Stimulated activated CD4-positive, alpha-beta T cell treated with anti-CD3 and anti-CD28 coated beads, TNF-alpha, amount 100 ng/mL, for 24 hours (primary cell): ENCODE data around the gene SP6.

Experiments used
- DNase-seq, 3 experiments: peaks; one replicate each; pipeline ENCODE4 v3.0.0-alpha.2; 2020; ENCODE audit warnings: low read depth in 3 of 3

The SP6 gene

DNA sequence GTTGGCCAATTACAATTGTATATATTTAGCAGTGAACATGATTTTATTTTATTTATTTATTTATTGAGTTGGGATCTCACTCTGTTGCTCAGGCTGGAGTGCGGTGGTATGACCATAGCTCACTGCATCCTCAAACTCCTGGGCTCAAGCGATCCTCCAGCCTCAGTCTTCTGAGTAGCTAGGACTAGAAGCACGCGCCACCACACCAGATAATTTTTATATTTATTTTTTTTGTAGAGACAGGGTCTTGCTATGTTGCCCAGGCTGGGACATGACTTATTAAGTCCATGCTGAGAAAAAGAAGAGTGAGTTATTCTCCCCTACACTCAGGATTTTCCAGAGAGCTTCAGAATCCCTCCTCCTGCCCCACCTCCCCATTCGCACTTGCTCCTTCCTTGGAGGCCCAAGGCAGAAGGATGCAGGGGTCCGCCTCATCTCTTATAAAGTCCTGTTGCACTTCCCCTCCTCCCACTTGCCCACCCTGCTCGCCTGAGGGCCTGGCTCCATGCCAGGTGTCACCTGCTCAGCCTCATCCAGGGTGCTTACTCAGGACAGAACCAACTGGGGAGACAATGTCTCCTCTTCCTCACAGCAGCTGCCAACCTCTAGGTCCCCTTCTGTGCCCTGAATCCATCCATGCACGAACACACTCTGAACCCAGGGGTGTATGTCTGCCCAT is 29.0 kb upstream of the SP6 start:
- no peak for DNase-seq

DNA sequence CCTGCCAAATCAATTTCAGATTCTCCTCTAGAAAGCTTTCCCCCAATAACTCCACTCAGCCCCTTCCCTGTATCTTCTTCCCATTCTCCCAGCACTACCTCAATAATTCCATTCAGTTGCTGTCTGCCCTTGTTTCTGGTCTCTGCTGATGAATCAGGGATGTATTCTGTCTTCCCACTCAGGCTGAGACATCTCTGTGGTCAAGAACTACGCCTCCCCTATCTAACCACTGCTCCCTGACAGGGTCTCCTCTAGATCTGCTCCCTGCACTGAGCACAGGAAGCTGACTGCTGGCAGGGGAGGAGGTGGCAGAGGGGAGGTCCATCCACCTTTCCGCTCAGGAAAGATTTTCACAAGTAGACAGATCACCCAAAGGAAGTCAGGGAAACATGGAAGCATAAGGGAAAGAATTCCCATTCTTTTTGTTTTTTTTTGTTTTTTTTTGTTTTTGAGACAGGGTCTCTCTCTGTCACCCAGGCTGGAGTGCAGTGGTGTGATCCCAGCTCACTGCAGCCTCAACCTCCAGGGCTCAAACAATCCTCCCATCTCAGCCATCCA is 28.1 kb upstream of the SP6 start:
- DNase-seq = no peak

DNA sequence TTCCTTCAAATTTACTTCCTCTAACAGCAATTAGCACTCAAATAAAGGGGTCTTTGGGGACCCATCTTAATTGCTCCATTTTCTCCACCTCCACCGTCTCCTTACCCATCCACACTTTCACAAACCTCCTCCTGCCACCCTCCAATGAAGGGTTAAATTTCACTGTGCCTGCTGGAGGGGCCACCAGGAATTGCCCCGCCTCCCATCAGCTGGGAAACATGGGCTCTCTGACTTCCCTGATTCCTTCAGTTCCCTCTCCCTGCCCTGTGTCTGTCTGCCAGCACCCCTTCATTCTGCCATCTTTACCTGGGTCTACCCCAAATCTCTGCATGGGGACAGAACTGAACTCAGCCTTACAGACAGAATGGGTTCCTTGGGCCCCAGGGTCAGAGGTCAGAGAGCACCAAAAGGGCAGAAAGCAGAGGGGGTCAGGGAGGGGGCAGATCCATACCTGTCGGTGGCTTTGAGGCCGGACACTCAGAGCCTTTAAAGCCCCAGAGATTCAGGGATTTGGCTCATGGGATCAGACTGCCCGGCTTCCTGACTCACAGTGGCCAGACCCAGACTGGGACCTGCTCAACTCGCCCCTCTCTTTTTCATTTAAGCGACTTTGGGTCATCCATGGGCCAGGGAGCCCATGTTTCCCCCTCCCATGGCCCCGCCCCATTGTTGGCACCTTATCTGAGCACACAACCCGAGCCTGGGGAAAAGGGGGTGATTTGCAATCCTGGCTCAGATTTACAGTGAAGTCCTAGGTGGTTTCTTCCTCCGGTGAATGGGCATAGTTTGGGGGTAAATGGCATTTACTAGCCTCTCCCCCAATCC is 27.5 kb upstream of the SP6 start:
- no peak for DNase-seq

DNA sequence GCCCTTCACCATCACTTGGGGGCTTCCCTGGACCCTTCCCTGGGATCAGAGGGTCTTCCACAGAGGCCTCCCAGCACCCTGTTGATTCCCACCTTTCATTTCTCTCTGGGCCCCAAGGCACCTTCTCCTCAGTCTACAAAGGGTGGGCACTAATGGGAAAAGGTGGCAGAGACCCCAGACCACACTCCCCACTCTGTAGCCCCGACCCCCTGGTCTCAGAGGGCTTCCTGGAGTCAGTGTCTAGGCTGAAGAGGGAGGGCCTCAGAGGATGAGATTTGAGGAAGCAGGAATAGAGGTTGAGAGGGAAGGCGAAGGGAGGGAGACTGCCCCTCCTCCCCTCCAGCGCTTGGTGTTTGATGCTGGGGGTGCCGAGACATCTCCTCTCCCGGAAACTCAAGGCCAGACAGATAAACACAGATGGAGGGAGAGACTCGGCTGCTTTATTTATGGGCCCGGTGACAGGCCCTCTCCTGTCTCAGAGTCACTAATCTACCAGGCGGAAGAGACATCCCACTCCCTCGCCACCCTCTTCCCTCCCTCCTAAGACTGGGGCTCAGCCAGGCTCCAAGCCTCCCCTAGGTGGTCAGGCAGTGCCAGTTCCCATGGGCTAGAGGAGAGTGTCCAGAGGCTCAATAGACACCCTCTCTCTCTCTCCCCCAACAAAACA is 26.5 kb upstream of the SP6 start:
- DNase-seq = no peak

DNA sequence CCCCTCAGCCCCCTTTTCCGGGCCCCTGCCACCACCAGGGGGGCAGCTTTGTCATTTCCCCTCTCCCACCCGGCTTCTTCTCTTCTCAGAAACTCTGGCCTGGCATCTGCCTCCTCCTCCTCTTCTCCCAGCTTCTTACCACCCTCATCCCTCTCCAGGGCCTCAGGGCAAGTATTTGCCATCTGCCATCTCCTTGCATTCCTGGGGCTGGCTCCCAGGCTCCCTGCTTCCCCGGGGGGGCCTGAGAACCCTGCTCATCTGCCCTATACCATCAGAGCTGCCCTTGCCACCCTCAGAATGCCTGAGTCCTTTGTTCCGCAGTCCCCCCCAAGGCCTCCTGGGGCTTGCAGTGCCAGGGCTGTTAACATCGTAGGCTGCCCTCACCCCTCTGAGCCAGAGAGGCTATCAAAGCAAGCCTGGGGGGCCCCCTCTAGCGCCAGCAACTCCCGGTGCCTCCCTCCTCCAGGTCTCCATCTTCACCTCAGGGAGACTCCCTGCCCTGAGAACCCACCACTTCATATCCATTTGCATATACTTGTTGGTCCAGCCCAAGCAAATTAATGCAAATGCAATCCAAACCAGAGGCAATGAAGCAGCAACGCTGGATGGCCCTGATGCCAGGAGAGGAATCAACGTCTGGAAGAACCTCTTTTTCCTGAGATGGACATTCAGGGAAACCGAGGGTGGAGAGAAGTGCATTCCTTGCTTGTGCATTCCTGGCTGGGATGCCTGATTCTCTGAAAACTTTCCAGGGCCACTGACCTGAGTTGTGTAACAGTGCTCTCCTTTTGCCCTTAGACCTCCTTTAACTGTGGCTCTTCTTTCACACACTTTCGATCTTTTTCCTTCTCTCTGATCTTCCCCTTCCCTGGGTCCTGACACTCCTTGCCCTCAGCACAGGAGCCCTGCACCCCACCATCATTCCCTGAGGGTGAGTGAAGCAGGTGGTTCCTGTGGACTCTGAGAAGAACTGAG is 24.3 kb upstream of the SP6 start:
- no peak for DNase-seq

DNA sequence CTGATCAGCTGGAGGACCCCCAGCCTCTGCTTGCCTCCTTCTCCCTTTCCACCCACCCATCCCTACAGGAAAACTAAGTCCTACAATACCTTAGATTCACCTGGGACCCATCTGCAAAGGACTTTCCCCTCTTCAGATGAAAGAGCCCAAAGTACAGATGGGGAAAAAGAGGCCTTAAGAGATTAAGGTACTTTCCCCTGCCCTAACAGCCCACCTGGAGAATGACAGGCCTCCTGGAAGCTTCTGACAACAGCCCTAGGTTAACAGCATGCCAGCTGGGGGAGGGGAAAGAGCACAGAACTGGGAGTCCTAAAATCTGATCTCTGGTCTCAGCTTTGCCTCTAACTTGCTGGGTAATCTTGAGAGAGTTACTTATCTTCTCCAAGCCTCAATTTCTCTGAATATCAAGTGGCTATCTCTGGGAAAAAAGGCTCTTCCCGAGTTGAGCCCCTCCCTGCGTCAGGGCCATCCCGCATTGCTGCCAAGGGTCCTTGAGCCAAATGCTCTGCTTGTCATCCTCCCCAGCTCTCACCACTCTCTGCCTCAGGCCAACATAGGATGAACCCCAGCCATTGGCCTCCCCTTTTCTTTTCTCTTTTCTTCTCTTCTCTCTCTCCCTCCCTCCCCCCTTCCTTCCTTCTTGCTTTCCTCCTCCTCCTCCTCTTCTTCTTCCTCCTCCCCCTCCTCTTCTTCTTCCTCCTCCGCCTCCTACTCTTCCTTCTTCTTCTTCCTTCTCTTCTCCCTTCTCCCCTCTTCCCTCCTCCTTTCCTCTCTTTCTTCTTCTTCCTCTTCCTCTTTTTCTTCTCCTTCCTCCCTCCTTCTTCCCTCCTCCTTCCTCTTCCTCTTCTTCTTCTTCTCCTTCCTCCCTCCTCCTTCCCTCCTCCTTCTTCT is 22.5 kb upstream of the SP6 start:
- no peak for DNase-seq

DNA sequence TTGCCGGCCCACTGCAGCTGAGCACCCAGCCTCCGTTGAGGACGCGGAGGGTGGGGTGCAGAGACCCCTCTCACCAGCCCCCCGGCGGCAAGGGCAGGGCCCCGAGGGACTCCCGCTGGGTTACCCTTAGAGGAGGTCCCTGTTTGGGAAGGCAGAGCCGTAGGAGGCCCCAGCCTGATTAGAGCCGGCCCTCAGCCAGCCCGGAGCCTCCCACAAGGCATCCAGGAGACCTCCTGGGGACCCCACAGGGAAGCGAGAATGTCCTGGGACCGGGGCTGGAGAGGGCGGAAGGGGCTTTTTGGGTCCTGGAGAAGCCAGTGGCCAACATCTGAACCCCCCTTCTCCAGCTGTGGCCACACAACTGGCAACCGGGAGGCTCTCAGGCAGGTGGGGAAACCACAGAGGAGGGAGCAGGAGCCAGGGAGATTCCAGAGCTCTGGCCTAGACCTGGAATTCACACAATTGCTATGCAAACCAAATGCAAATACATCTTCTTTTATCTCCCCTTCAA is 21.7 kb upstream of the SP6 start:
- DNase-seq = no peak

DNA sequence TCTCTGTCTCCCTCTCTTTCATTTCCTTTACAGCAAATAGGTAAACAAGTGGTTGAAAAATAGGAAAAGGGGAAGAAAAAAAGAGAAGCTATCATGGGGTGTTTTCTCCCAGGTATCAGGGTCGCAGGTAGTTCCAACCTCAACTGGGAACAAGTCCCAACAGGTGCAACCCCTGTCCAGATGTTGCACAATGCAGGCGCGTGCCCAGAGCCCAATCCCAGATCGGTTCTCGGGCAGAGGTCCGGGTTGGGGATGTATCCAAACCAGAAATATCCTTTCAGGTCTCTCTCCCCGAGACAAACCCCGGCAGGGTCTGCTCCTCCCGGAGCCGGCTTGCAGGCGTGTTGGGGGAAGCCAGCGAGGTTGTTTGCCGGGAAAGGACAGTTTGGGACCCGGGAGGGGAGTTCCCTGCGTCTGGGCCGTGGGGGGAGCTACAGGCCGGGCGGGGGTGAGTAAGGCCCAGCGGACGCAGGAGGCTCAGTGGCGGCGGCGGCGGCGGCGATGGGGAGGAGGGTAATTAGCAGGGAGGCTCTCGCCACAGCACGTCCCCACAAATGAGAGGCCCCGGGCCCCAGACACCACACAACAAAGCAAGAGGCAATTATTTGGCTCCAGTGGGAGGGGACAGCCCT is 21.2 kb upstream of the SP6 start:
- DNase-seq = no peak

DNA sequence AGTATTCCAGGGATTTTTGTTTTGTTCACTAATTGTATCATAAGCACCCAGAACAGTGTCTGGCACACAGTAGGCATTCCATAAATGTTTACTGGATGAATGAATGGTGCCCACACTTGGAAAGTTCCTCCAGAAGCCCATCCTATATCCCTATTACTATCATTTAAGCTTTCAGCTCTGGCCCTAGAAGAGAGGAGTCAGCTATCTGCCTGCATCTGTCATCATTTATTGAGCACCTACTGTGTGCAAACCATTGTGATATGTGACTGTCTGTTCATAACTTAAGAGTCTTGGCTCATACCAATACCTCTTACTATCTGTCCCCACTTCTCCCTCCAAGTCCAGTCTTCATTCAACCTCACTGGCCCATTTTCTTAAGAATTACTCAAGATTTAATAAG is 20.1 kb upstream of the SP6 start:
- no peak for DNase-seq

DNA sequence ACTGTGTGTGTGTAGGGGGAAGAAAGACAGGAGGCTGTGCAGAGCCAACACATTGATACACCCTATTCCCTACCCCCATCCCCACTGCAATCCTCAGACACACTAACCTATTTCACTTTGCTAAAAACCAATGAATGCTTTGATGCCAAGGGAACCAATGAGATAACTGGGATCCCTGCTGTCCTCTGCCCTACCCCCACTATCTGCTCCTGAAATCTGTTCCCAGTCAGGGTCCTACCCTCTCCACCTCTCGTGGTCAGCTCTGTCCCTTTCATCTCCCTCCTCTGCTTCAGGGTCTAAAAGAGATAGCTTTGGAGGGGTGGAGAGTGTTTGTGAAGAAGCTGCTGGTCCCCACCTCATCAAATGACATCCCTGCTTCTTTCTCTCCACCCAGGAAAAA is 19.1 kb upstream of the SP6 start:
- DNase-seq = no peak

DNA sequence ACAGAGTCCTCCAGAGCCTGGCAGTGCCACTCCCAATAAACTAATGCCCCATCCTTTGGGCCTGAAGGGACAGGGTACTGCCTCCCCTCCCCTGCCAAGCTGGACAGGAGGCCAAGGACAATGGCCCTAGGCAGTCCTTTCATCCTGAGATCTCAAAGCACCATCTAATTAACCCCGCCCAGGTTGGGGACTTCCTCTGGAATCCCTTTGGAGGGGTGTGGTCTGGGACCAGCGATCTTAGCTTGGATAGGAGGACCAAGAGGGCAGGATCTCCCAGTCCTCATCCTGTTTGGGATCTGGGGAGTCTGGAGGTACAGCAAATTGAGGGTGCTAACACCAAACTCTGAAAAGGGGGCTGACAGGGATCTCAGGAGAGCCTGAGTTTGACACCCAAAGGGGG is 18.2 kb upstream of the SP6 start:
- DNase-seq = no peak

DNA sequence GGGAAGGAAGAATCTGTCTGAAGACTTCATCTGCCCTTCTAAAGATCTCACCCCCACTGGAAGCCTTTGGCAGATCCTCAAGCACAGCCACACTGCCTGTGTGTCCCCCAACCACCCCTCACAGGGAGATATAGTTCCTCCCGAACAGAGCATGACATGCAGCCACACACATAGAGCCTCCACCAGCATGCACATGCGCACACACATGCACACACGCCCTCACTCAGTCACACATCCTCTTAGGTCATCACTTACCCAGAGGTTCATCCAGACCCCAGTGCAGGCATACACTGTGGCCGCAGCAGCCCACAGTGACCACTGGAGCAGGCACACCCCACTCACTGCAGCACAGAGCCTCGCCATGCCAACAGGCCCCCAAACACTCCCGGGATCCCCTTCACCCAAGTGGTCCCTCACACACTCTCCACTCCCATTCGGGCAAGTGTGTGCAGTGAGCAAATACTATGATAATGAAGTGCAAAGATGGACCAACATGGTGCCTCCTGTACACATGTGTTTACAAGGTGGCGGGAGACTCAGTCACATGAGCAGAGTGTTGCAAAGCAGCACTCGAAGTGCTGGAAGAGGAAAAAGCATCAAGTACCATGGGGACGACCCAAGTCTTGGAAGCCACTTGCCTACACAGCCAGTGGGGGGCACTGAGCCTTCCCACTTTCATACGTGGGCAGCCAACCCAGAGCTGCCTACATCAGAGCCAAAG is 17.0 kb upstream of the SP6 start:
- no peak for DNase-seq

DNA sequence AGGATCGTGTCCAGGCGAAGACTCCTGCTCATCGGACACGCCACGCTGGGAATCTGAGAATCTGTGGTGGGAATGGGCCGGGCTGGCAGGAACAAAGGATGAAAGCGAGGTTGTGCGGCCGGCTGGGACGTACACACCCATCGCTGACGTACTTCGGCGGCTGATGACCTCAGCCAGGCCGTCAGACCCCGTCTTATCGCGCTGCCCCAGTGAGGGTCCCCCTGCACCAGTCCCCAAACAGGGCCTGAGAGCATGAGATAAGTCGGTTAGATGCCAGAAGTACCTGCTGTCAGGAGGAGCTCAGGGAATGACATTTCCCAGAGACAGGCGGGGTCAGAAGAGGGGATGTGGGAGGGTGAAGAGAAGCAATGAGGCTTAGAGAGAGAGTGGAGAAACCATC is 16.0 kb upstream of the SP6 start:
- no peak for DNase-seq

DNA sequence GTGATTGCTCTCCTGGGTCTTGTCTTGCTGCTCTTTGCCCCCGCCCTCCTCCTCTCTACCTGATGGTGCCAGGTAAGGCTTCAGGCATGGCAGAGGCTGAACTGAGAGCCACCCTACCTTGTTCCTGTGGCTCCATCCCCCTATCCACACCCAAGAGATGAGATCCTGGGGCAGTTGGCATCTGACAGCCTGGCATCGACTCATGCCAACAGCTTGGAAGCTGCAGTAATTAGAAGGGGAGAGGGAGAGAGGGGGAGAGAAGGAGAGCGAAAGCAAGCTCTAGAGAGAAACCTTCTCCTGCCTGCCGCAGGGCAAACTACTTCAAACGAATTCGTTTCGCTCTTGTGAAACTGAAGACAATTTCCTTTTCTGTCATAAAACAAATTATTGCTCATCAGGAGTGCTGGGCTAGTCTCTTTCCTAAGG is 13.8 kb upstream of the SP6 start:
- DNase-seq = no peak

DNA sequence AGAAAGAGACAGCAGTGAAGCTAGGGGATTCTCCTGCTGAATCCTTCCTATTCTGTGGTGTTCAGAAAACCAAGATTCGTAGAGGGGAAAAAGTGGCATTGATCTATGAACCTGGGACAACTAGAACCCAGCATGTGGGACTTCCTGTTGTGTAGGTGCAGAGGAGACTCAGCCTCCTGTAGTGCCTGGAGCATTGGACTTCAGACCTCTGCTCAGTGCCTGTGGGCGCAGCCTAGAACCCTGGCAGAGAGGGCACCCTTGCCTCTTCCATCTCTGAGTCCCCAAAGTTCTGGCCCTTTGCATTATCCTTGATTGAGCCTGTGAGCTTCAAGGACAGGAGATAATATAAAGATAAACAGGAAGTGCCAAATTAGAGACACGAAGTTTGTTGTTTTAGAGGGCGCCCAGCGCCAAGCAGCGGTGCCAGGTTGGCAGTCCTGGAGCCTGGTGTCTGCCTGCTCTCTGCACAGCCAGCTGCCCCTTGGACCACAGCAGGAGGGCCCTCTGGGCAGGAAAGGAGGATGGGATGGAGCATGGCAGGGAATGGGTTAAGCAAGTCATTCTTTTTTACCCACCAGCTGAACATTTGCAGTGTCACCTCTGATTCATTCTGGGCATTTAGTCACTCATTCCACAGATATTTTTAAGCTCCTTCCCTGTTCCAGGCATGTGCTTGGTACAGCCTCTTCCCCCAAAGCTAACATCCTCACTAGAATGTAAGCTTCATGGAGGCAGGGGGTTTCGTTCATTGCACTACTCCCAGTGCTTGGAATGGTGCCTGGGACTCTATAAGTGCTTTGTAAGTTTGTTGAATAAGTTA is 11.9 kb upstream of the SP6 start:
- DNase-seq = no peak

DNA sequence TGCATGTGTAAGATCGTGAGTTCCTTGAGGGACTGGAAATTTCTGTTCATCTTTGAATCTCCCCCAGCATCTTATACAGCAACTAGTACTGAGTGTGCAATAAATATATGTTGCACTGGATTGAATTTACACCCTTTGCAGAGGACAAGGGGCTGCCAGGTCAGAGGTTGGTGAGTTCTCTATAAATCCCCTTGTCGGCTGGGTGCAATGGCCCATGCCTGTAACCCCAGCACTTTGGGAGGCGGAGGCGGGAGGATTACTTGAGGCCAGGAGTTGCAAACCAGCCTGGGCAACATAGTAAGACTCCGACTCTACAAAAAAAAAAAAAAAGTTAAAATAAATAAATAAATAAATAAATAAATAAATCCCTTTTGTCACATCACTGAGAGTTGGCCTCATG is 9.4 kb upstream of the SP6 start:
- no peak for DNase-seq

DNA sequence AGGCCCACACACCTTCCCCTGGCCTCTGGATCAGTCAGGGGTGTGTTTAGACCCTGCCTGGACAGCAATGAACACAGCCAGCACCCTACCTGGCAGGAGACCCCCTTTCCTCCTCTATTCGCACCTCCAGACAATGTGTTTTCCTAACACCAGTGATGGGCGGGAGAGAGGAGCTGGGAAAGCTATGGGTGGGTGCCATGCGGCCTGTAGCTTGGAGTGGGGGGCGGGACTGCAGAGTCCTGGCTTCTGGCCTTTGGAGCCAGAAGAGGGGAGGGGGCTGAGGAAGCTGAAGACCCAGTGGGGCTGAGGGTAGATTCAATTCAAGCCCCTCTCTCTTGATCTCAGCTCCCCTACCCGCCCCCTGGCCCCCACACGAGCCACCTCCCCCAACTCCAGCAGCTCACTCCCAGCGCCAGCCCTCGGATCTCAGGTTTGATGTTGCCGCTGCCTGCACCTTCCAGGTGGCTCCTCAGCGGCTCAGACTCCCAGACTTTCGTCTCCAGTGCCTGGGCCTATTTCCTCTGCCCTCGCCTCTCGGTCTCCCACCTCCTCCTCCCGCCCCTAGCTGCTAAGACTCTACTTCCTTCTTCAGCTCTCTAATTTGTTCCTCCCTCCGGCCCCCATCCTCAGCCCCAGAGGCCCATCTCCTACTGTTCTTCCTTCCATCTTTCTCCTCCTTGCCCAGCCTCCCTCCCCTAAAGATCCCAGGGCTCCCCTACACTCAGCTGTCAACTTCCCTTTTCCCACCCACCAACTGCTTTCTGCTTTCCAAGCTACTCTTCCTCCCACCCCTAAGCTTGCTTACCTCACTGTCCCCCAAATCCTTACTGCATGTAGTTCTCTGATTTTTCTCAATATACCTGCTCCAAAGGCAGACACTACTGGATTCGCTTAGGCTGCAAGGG is 6.8 kb upstream of the SP6 start:
- no peak for DNase-seq
